ENCODE measurements around the gene ZNF556.

The ZNF556 gene

DNA sequence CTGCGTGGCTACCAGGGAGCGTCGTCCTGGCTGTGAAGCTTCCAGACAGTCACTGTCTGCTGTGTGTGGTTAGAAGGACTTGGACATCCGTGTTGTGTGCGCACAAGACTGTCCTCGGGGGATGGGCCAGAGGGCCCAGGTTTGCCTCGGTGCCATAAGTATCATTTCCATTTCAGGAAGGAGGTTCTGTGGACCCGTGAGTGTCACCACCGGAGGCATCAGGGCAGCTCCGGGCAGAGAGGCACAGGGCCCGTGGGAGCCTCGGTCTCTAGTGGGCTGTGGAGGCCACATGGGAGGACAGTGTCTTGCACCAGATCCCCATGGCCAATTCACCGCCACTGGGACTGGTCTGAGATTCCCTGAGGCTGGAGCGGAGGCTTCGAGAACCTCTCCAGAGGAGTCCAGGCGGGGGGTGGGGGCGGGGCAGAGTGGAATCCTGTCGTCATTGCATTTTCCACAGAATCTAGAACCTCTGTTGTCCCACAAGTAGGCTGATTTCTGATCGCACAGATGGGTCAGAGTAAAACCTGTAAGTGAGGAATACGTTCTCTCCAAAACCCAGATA lies 39.6 kb downstream of the ZNF556 start:
- no peak for DNase-seq

DNA sequence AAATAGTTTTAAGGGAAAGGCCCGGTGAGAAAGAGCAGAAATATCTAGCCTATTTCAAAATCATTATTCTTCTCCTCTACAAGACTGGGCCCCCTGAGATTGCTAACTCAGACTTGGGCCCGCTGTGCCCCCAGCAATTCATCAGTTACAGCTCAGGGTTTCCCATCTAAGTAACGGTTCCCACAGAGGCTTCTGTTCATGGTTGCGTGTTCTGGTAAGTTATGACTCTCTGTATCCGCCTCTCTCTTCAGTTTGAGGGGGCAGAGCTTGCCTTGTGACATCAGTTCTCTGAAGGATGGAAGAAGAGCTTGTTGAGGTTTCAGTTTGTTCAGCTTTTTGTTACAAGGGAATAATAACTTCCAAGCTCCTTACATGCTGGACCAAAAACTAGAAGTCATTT lies 45.2 kb downstream of the ZNF556 start:
- DNase-seq: no peak

DNA sequence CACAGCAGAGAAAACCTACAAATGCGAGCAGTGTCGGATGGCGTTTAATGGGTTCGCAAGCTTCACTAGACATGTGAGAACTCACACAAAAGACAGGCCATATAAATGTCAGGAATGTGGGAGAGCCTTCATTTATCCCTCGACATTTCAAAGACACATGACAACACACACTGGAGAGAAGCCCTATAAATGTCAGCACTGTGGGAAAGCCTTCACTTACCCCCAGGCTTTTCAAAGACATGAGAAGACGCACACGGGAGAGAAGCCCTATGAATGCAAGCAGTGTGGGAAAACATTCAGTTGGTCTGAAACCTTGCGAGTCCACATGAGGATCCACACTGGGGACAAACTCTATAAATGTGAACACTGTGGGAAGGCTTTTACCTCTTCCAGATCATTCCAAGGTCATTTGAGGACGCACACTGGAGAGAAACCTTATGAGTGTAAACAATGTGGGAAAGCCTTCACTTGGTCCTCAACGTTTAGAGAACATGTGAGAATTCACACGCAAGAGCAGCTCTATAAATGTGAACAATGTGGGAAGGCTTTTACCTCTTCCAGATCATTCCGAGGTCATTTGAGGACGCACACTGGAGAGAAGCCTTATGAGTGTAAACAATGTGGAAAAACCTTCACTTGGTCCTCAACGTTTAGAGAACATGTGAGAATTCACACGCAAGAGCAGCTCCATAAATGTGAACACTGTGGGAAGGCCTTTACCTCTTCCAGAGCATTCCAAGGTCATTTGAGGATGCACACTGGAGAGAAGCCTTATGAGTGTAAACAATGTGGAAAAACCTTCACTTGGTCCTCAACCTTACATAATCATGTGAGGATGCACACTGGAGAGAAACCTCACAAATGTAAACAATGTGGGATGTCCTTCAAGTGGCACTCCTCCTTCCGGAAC lies 50.4 kb downstream of the ZNF556 start:
- no peak for DNase-seq

DNA sequence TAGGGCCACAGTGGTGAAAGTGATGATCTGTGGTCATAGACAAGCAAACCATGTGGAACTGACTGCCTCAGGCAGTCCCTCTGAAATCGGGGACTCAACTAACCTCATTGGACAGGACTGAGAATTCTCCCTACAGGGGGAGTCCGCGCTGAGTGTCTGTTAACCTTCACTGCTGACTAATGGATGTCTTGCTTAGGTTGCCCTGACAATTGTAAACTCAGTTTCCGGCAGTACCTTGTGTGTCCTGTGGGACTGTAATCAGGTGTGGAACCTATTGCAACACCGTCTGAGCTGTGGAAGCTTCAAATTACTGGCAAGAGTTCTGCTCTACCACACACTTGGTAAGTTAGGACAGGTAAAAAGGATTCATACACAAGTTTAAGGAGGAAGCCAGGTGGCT lies 55.9 kb downstream of the ZNF556 start:
- DNase-seq: no peak

DNA sequence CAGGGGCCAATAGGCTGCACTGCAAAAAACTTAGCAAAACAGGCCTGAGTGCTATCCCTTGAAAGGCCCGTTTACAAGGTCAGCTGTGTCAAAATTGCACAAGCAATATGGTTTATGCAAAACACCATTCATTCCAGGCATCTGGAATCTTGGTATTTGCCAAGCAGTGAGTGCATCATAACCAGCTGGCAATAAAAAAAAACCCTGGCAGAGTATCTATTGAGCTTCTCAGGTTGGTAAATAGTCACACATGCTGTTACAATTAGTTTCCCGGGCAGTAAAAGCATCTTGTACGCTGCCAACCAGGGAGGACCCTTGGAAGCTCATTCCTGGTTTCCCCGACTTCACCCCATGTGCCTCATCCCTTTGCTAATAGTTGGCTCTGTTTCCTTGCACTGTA lies 56.4 kb downstream of the ZNF556 start:
- DNase-seq: no peak

DNA sequence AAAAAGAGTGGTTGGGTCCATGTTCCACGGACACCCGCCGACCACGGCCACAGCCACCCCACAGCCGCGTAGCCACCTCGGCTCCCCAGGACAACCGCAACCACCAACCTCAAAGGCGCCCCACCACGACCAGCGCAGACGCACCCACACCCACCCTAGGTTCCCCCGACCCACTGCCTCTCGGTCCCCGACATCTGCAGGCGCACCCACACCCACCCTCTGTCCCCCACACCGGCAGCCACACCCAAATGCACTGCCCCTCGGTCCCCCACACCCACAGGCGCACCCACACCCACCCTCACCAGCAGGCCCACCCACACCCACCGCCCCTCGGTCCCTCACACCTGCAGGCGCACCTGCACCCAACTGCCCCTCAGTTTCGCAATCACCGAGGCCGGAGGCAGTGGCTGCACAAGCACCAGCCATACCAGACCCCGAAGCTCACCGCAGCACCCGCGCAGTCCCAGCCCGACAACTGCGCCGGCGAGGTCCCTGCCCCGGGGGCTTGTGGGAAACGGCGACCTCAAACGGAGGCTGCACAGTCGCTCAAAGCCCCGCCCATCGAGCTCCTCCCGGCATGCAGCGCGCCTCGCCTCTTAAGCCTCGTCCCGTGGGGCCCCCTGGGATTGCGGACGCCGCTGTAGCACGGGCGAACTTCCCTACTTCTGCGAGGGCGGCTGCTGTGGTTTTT lies 59.4 kb downstream of the ZNF556 start:
- no peak for DNase-seq

DNA sequence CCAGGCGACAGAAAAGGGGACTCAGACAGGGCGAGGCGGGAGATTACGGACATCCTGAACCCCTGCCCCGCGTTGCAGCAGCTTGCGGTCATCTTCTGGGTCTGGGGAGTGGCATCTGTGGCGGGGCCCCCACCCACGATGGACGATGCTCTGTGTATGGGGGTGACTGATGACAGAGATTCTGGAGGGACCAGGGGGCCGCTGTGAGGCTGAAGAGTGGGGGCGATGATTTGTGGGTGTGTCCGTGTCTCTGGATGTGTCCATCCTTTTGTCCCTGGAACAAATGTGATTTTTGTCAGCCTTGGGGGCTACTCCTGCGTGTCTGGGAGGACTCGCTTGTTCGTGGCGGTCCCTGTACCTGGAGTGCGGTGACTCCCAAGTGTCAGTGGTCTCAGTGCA lies 59.9 kb downstream of the ZNF556 start:
- no peak for DNase-seq

All from SW 1271 (cell line).